ENCODE data around the gene ZNF225. TPM values are rescaled to one million over a fixed set of nuclear protein-coding genes. Genes with fewer than 3 reads are reported as not detected.
"Not testable (repeated sequence)": the region's sequence is repeated elsewhere in the genome, so short reads cannot be mapped to it uniquely, and the experiment has no call there.

Gene ZNF225
- total RNA-seq, 1 experiment from 2014 or later, result 6.3 TPM

GRCh38 chr19:44164327-44164672 is 51.1 kb downstream of the ZNF225 start:
- no peak for DNase-seq (ENCODE audit: low spot score)
- Histone ChIP-seq H3K27ac (ENCODE audit: low read depth, low read length, poor library complexity, severe bottlenecking) (no peak overlapping the region), H3K9me3 (ENCODE audit: low read depth, low read length, poor library complexity, severe bottlenecking) (peaks cover 6% of the 10 kb centered on the region), H3K27me3 (replicated peaks; ENCODE audit: insufficient read depth, low read depth, low read length, poor library complexity) (no peaks in the 10 kb centered on the region), H3K4me1 (ENCODE audit: insufficient read depth, low read length, poor library complexity, severe bottlenecking) (peaks cover 3% of the 10 kb centered on the region), H3K36me3 (ENCODE audit: insufficient read depth, low read length, poor library complexity, severe bottlenecking) (peaks cover 29% of the 10 kb centered on the region), H3K4me3 (ENCODE audit: low read depth, low read length, poor library complexity, severe bottlenecking) (peak overlapping the region; percentile 60)
- TF ChIP-seq EZH2 (IDR thresholded peaks at IDR 0.05; ENCODE audit: borderline replicate concordance, low read depth, low read length, poor library complexity, severe bottlenecking) (no peak), CTCF (conservative IDR thresholded peaks at IDR 0.05; ENCODE audit: low read depth, low read length) (no peak)
- ChIA-PET CTCF (no interaction called here), POLR2A (ENCODE audit: low non-redundant PET) (no interaction called here)
- BruUV-seq (replicated peaks), result no TSS peak
- intact Hi-C loops (cut with micrococcal nuclease; ENCODE audit: unreplicated experiment), result loop anchor here (1.0 kb wide), 1 partner anchor 22 kb away; no protein-coding TSS in a partner anchor

GRCh38 chr19:44164673-44165512 is 51.7 kb downstream of the ZNF225 start, which contains the start of gene ZNF226:
ZNF226 (plus strand) TSS chr19:44165100; CDS start chr19:44170081, 4,981 bp downstream.
- peaks cover 3% of the 10 kb centered on the region for H3K4me1 ChIP-seq (ENCODE audit: insufficient read depth, low read length, poor library complexity, severe bottlenecking)
- TF ChIP-seq CTCF (conservative IDR thresholded peaks at IDR 0.05; ENCODE audit: low read depth, low read length) (no peak), EZH2 (IDR thresholded peaks at IDR 0.05; ENCODE audit: borderline replicate concordance, low read depth, low read length, poor library complexity, severe bottlenecking) (no peak)
- no peaks in the 10 kb centered on the region for H3K27me3 ChIP-seq (replicated peaks; ENCODE audit: insufficient read depth, low read depth, low read length, poor library complexity)
- peak within 1 kb of the TSS; percentile 60 for H3K4me3 ChIP-seq (ENCODE audit: low read depth, low read length, poor library complexity, severe bottlenecking)
- peak within 1 kb of the TSS; percentile 55 for H3K27ac ChIP-seq (ENCODE audit: low read depth, low read length, poor library complexity, severe bottlenecking)
- H3K36me3 ChIP-seq (ENCODE audit: insufficient read depth, low read length, poor library complexity, severe bottlenecking), result peaks cover 35% of the 10 kb centered on the region
- H3K9me3 ChIP-seq (ENCODE audit: low read depth, low read length, poor library complexity, severe bottlenecking), result peaks cover 4% of the 10 kb centered on the region
- CTCF ChIA-PET, result no interaction called here
- DNase-seq (ENCODE audit: low spot score), result peak; percentile 98
- intact Hi-C loops (cut with micrococcal nuclease; ENCODE audit: unreplicated experiment), result loop anchor here (1.0 kb wide), 1 partner anchor 23 kb away; no protein-coding TSS in a partner anchor
- POLR2A ChIA-PET (ENCODE audit: low non-redundant PET), result no interaction called here
- BruUV-seq (replicated peaks), result TSS peak; percentile 68

- H3K4me1 ChIP-seq (ENCODE audit: insufficient read depth, low read length, poor library complexity, severe bottlenecking); DNase-seq (ENCODE audit: low spot score); H3K27me3 ChIP-seq (replicated peaks; ENCODE audit: insufficient read depth, low read depth, low read length, poor library complexity); POLR2A ChIA-PET (ENCODE audit: low non-redundant PET); H3K27ac ChIP-seq (ENCODE audit: low read depth, low read length, poor library complexity, severe bottlenecking); intact Hi-C loops (cut with micrococcal nuclease; ENCODE audit: unreplicated experiment); BruUV-seq (replicated peaks); H3K4me3 ChIP-seq (ENCODE audit: low read depth, low read length, poor library complexity, severe bottlenecking); CTCF ChIA-PET: not testable (repeated sequence)
- H3K36me3 ChIP-seq (ENCODE audit: insufficient read depth, low read length, poor library complexity, severe bottlenecking), result peaks cover 91% of the 10 kb centered on the region
- H3K9me3 ChIP-seq (ENCODE audit: low read depth, low read length, poor library complexity, severe bottlenecking), result peaks cover 28% of the 10 kb centered on the region
Observed at GRCh38 chr19:44170660-44171059, 57.5 kb downstream of the ZNF225 start.

Data from A673 (cell line).